ENCODE data around the gene ATXN7. TPM values are rescaled to one million over a fixed set of nuclear protein-coding genes. Genes with fewer than 3 reads are reported as not detected.

The ATXN7 gene
- polyA plus RNA-seq, 3 donors: 2.7 to 29.5 (median 3.2) TPM

GRCh38 chr3:64046592-64046991, 182.9 kb downstream of the ATXN7 start:
- DNase-seq: no peak
- 63% methylated on average over 2 of the region's 3 CpGs for whole genome bisulfite sequencing (ENCODE audit: insufficient coverage)
- Mint-ChIP-seq H3K27ac (no peak overlapping the region), H3K36me3 (no peaks in the 10 kb centered on the region), H3K9me3 (no peaks in the 10 kb centered on the region), H3K27me3 (ENCODE audit: low read depth in 3 of 3) (peaks cover 2 to 16% (median 10%) of the 10 kb centered on the region in 3 donors), H3K4me1 (peaks cover 20% of the 10 kb centered on the region), H3K4me3 (no peak overlapping the region)
- H3K36me3 ChIP-seq (replicated peaks in 1 of 2; ENCODE audit: control insufficient read depth in 1 of 2, insufficient read depth in 2 of 2, low read length in 2 of 2): no peaks in the 10 kb centered on the region
- H3K4me1 ChIP-seq (ENCODE audit: control insufficient read depth in 1 of 2, insufficient read depth in 2 of 2, low read length in 2 of 2): peaks cover 7 to 12% of the 10 kb centered on the region in 2 donors
- H3K9ac ChIP-seq (ENCODE audit: insufficient read depth, low read length, poor library complexity, severe bottlenecking): no peak overlapping the region
- no peak overlapping the region for H3K4me2 ChIP-seq (replicated peaks; ENCODE audit: extremely low read depth, low read length, poor library complexity, severe bottlenecking)
- H4K20me1 ChIP-seq (ENCODE audit: insufficient read depth, low read length): no peaks in the 10 kb centered on the region
- no peak overlapping the region for H3K4me3 ChIP-seq (replicated peaks in 1 of 3; ENCODE audit: low read depth in 2 of 3, low read length in 3 of 3)
- no peak overlapping the region for H2AFZ ChIP-seq (ENCODE audit: insufficient read depth, low read depth, low read length, poor library complexity, severe bottlenecking)
- peaks cover 2 to 6% of the 10 kb centered on the region in 2 donors for H3K27me3 ChIP-seq (ENCODE audit: control insufficient read depth in 2 of 2, insufficient read depth in 2 of 2, low read length in 2 of 2)
- H3K9me3 ChIP-seq (replicated peaks in 1 of 2; ENCODE audit: control insufficient read depth in 1 of 2, insufficient read depth in 1 of 2, low read length in 2 of 2): no peaks in the 10 kb centered on the region
- no peak for TF ChIP-seq CTCF (IDR thresholded peaks at IDR 0.05)
- no peaks in the 10 kb centered on the region for H3K79me2 ChIP-seq (ENCODE audit: insufficient read depth, low read length)
- no peak overlapping the region for H3K27ac ChIP-seq (ENCODE audit: low read depth in 1 of 2, low read length in 2 of 2)
- intact Hi-C loops (cut with micrococcal nuclease): no loop called here

- no peak overlapping the region for H3K9ac ChIP-seq (ENCODE audit: insufficient read depth, low read length, poor library complexity, severe bottlenecking)
- TF ChIP-seq CTCF (IDR thresholded peaks at IDR 0.05): no peak
- no peak for DNase-seq
- H4K20me1 ChIP-seq (ENCODE audit: insufficient read depth, low read length): no peaks in the 10 kb centered on the region
- no peak overlapping the region for H3K4me3 ChIP-seq (replicated peaks in 1 of 3; ENCODE audit: low read depth in 2 of 3, low read length in 3 of 3)
- Mint-ChIP-seq H3K36me3 (no peaks in the 10 kb centered on the region), H3K27me3 (ENCODE audit: low read depth in 3 of 3) (peaks cover 2 to 11% (median 10%) of the 10 kb centered on the region in 3 donors), H3K4me3 (no peak overlapping the region), H3K9me3 (no peaks in the 10 kb centered on the region), H3K27ac (no peak overlapping the region), H3K4me1 (peaks cover 20% of the 10 kb centered on the region)
- no peak overlapping the region for H3K27ac ChIP-seq (ENCODE audit: low read depth in 1 of 2, low read length in 2 of 2)
- H3K4me2 ChIP-seq (replicated peaks; ENCODE audit: extremely low read depth, low read length, poor library complexity, severe bottlenecking): no peak overlapping the region
- no peaks in the 10 kb centered on the region for H3K79me2 ChIP-seq (ENCODE audit: insufficient read depth, low read length)
- intact Hi-C loops (cut with micrococcal nuclease): no loop called here
- no peaks in the 10 kb centered on the region for H3K36me3 ChIP-seq (replicated peaks in 1 of 2; ENCODE audit: control insufficient read depth in 1 of 2, insufficient read depth in 2 of 2, low read length in 2 of 2)
- 68% methylated on average over 5 of the region's 6 CpGs for WGBS (ENCODE audit: insufficient coverage)
- peaks cover 2 to 6% of the 10 kb centered on the region in 2 donors for H3K27me3 ChIP-seq (ENCODE audit: control insufficient read depth in 2 of 2, insufficient read depth in 2 of 2, low read length in 2 of 2)
- H3K9me3 ChIP-seq (replicated peaks in 1 of 2; ENCODE audit: control insufficient read depth in 1 of 2, insufficient read depth in 1 of 2, low read length in 2 of 2): no peaks in the 10 kb centered on the region
- H2AFZ ChIP-seq (ENCODE audit: insufficient read depth, low read depth, low read length, poor library complexity, severe bottlenecking): no peak overlapping the region
- H3K4me1 ChIP-seq (ENCODE audit: control insufficient read depth in 1 of 2, insufficient read depth in 2 of 2, low read length in 2 of 2): peaks cover 7 to 12% of the 10 kb centered on the region in 2 donors
Observed at GRCh38 chr3:64046996-64047594, 183.4 kb downstream of the ATXN7 start.
